HepG2 (cell line): ENCODE data around the gene OTX1. TPM values are rescaled to one million over a fixed set of nuclear protein-coding genes. Genes with fewer than 3 reads are reported as not detected.

Experiments used
- ARID2 ChIP-seq: sonication (generic); formaldehyde crosslinking; IDR thresholded peaks from 2 replicates; pipeline ENCODE4 v1.8.1; 2022; ENCODE audit warnings: mild to moderate bottlenecking, missing genetic modification reagents, borderline replicate concordance
- CREB1 ChIP-seq, 2 experiments: fragments of 450-650 bp in 1 of 2; IDR thresholded peaks; 2 replicates each; pipeline ENCODE4 v1.6.1; 2016 to 2017; ENCODE audit warnings: control low read depth in 1 of 2, mild to moderate bottlenecking in 1 of 2, missing compliant biosample characterization in 1 of 2, missing genetic modification characterization in 1 of 2
- EHMT2 ChIP-seq: fragments of 200-600 bp; sonication (generic); IDR thresholded peaks from 2 replicates; pipeline ENCODE4 v1.7.0; 2017; ENCODE audit warnings: antibody characterized with exemption, low read depth, low read length, borderline replicate concordance
- HHEX ChIP-seq: IDR thresholded peaks from 2 replicates; pipeline ENCODE4 v1.6.1; 2016; ENCODE audit warnings: control low read depth
- NFE2L2 ChIP-seq: fragments of 150-350 bp; IDR thresholded peaks from 2 replicates; pipeline ENCODE4 v1.6.1; 2014; ENCODE audit warnings: low read length
- PTBP1 ChIP-seq: fragments of 200-400 bp; formaldehyde crosslinking; IDR thresholded peaks from 2 replicates; pipeline ENCODE4 v1.6.1; 2018; ENCODE audit warnings: low read length, low read depth; ENCODE audit not compliant: poor library complexity, severe bottlenecking
- SRF ChIP-seq: IDR thresholded peaks from 2 replicates; pipeline ENCODE4 v1.6.1; 2011; ENCODE audit warnings: mild to moderate bottlenecking, low read depth, low read length, moderate library complexity
- ZNF207 ChIP-seq: fragments of 450-650 bp; IDR thresholded peaks from 2 replicates; pipeline ENCODE4 v1.6.1; 2016; ENCODE audit warnings: antibody characterized with exemption, borderline replicate concordance
- ZNF782 ChIP-seq: sonication (generic); formaldehyde crosslinking; IDR thresholded peaks from 2 replicates; pipeline ENCODE4 v1.4.0; 2020; ENCODE audit warnings: missing genetic modification reagents, mild to moderate bottlenecking, borderline replicate concordance
- polyA plus RNA-seq, 8 experiments: library from polyadenylated mRNA; depleted of rRNA in 3 of 8; stranded (reverse) in 7 of 8; unstranded in 1 of 8; fragments of >200 nt; fragmentation: Illumina TruSeq in 4 of 8; extraction: Trizol in 4 of 8; gene quantifications; 2 replicates each; pipeline versions ENCODE4 v1.2.1 to v1.2.3, GENCODE V29; 2011 to 2016; ENCODE audit warnings: low read depth in 4 of 8, missing spikeins in 1 of 8, mixed read lengths in 1 of 8; ENCODE audit not compliant: insufficient read depth in 1 of 8
- total RNA-seq, 5 experiments: library from RNA; depleted of rRNA; stranded (reverse); fragments of >200 nt; fragmentation: Illumina TruSeq; extraction: Trizol; gene quantifications; 2 replicates each; pipeline ENCODE4 v1.2.3, GENCODE V29; 2016; ENCODE audit warnings: low read depth in 1 of 5
- TF ChIP-seq, protein P1 (sequence below): IDR thresholded peaks from 2 replicates; pipeline ENCODE4 v1.4.0; 2020; ENCODE audit warnings: mild to moderate bottlenecking, missing genetic modification reagents
- TF ChIP-seq, protein P2 (sequence below): IDR thresholded peaks from 2 replicates; pipeline ENCODE4 v1.6.1; 2016; ENCODE audit warnings: low read depth
- TF ChIP-seq, protein P3 (sequence below): IDR thresholded peaks from 2 replicates; pipeline ENCODE4 v1.6.1; 2018; ENCODE audit warnings: missing genetic modification reagents, mild to moderate bottlenecking, missing compliant biosample characterization
- TF ChIP-seq, protein P4 (sequence below): sonication (generic); formaldehyde crosslinking; IDR thresholded peaks from 2 replicates; pipeline ENCODE4 v1.5.0; 2020; ENCODE audit warnings: mild to moderate bottlenecking, low read depth, missing genetic modification reagents, borderline replicate concordance
- TF ChIP-seq, protein P5 (sequence below): fragments of 450-650 bp; IDR thresholded peaks from 2 replicates; pipeline ENCODE4 v1.6.1; 2017; ENCODE audit warnings: mild to moderate bottlenecking
- TF ChIP-seq, protein P6 (sequence below): sonication (generic); formaldehyde crosslinking; IDR thresholded peaks from 2 replicates; pipeline ENCODE4 v1.4.0; 2020; ENCODE audit warnings: missing genetic modification reagents; ENCODE audit errors: not compliant biosample characterization

OTX1 gene
- total and polyA plus RNA-seq, 2 of the 13 experiments (the other 11 are each of a cell fraction or from before 2014, with no cell fraction given), result 1.0 to 5.0 TPM

DNA sequence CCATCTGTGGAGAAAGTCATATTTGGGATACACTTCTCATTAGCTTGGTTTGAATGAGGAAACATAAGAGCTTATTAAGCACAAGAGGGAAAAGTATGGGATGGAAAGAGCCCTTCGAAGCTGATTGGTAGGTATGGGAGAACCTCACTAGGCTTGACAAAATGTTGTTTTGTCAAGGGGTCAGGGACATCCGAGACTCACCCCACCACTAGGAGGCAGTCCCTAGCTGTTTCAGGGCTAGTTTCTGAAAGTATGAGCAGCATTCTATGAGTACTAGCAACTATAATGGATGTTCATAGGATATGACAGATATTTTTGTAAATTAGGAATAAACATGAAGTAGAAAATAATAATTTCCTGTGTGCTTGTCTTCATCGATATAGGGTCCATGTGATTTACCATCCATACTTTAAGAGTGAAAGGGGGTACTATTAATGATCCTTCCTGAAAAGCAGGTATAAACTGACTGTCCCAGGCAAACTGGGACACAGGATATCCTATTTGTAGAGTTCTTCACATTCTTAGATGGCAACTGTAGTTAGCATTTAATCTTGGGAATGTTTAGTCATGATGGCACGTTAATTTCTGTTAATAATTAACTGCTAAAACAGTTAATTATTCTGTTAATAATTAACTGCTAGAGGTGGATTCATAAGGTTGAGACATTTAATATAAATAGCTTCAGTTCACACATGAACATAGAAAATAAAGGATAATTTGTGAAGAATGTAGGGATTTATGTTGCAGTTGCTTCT, 28.4 kb downstream of the OTX1 start (continued):
- TF ChIP-seq, protein P1, sequence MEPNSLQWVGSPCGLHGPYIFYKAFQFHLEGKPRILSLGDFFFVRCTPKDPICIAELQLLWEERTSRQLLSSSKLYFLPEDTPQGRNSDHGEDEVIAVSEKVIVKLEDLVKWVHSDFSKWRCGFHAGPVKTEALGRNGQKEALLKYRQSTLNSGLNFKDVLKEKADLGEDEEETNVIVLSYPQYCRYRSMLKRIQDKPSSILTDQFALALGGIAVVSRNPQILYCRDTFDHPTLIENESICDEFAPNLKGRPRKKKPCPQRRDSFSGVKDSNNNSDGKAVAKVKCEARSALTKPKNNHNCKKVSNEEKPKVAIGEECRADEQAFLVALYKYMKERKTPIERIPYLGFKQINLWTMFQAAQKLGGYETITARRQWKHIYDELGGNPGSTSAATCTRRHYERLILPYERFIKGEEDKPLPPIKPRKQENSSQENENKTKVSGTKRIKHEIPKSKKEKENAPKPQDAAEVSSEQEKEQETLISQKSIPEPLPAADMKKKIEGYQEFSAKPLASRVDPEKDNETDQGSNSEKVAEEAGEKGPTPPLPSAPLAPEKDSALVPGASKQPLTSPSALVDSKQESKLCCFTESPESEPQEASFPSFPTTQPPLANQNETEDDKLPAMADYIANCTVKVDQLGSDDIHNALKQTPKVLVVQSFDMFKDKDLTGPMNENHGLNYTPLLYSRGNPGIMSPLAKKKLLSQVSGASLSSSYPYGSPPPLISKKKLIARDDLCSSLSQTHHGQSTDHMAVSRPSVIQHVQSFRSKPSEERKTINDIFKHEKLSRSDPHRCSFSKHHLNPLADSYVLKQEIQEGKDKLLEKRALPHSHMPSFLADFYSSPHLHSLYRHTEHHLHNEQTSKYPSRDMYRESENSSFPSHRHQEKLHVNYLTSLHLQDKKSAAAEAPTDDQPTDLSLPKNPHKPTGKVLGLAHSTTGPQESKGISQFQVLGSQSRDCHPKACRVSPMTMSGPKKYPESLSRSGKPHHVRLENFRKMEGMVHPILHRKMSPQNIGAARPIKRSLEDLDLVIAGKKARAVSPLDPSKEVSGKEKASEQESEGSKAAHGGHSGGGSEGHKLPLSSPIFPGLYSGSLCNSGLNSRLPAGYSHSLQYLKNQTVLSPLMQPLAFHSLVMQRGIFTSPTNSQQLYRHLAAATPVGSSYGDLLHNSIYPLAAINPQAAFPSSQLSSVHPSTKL, result peak; percentile 23; the same call in 1 of the 2 replicates
- TF ChIP-seq, protein P2, sequence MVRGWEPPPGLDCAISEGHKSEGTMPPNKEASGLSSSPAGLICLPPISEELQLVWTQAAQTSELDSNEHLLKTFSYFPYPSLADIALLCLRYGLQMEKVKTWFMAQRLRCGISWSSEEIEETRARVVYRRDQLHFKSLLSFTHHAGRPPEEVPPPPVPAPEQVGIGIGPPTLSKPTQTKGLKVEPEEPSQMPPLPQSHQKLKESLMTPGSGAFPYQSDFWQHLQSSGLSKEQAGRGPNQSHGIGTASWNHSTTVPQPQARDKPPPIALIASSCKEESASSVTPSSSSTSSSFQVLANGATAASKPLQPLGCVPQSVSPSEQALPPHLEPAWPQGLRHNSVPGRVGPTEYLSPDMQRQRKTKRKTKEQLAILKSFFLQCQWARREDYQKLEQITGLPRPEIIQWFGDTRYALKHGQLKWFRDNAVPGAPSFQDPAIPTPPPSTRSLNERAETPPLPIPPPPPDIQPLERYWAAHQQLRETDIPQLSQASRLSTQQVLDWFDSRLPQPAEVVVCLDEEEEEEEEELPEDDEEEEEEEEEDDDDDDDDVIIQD (CRISPR knock-in tag), result peak; percentile 90; the same call in 1 of the 2 replicates
- TF ChIP-seq, protein P3, sequence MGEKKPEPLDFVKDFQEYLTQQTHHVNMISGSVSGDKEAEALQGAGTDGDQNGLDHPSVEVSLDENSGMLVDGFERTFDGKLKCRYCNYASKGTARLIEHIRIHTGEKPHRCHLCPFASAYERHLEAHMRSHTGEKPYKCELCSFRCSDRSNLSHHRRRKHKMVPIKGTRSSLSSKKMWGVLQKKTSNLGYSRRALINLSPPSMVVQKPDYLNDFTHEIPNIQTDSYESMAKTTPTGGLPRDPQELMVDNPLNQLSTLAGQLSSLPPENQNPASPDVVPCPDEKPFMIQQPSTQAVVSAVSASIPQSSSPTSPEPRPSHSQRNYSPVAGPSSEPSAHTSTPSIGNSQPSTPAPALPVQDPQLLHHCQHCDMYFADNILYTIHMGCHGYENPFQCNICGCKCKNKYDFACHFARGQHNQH (CRISPR knock-in tag), result 0 out of 2 replicates have a peak, but pooled peaks have one; percentile 45
- TF ChIP-seq CREB1 (IDR thresholded peaks at IDR 0.05) (no peak), CREB1 (CRISPR knock-in tag; IDR thresholded peaks at IDR 0.05) (0 out of 2 replicates have a peak, but pooled peaks have one; percentile 17), ARID2 (CRISPR knock-in tag) (no peak), ZNF782 (CRISPR knock-in tag) (no peak), PTBP1 (no peak), NFE2L2 (no peak), EHMT2 (peak; percentile 57; the same call in 1 of the 2 replicates), SRF (no peak), HHEX (CRISPR knock-in tag) (no peak), ZNF207 (no peak)
- TF ChIP-seq, protein P4, sequence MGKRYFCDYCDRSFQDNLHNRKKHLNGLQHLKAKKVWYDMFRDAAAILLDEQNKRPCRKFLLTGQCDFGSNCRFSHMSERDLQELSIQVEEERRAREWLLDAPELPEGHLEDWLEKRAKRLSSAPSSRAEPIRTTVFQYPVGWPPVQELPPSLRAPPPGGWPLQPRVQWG, result no peak
- TF ChIP-seq, protein P5, sequence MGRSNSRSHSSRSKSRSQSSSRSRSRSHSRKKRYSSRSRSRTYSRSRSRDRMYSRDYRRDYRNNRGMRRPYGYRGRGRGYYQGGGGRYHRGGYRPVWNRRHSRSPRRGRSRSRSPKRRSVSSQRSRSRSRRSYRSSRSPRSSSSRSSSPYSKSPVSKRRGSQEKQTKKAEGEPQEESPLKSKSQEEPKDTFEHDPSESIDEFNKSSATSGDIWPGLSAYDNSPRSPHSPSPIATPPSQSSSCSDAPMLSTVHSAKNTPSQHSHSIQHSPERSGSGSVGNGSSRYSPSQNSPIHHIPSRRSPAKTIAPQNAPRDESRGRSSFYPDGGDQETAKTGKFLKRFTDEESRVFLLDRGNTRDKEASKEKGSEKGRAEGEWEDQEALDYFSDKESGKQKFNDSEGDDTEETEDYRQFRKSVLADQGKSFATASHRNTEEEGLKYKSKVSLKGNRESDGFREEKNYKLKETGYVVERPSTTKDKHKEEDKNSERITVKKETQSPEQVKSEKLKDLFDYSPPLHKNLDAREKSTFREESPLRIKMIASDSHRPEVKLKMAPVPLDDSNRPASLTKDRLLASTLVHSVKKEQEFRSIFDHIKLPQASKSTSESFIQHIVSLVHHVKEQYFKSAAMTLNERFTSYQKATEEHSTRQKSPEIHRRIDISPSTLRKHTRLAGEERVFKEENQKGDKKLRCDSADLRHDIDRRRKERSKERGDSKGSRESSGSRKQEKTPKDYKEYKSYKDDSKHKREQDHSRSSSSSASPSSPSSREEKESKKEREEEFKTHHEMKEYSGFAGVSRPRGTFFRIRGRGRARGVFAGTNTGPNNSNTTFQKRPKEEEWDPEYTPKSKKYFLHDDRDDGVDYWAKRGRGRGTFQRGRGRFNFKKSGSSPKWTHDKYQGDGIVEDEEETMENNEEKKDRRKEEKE, result no peak
- TF ChIP-seq, protein P6, sequence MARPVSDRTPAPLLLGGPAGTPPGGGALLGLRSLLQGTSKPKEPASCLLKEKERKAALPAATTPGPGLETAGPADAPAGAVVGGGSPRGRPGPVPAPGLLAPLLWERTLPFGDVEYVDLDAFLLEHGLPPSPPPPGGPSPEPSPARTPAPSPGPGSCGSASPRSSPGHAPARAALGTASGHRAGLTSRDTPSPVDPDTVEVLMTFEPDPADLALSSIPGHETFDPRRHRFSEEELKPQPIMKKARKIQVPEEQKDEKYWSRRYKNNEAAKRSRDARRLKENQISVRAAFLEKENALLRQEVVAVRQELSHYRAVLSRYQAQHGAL, result no peak
